Dedifferentiated amniotic fluid mesenchymal stem cell (primary cell): ENCODE data around the gene WDR45B.
"Not testable (repeated sequence)": the region's sequence is repeated elsewhere in the genome, so short reads cannot be mapped to it uniquely, and the experiment has no call there.

Source experiments
- DNase-seq: peaks from one replicate; pipeline ENCODE4 v3.0.0-alpha.2; 2016; ENCODE audit errors: extremely low spot score

WDR45B gene

DNA sequence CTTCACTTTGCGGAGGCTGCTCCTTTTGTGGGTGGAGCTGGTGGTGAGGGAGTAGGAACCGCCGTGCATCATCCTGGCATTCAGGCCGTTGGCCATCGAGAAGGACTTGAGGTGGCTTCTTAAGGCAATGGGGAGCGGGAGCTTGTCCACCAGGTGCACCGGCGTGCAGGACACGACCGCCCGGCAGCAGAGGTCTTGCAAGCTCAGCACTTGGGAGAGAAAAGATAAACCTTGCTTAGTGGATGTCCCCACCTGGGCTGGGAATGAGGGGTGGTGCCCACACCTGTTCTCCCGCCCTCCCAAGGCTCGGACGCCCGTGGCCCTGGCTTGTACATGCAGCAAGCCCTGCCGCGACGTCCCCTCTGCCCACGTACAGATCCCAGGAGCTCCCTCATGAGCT, 9.7 kb upstream of the WDR45B start:
- DNase-seq, result no peak

DNA sequence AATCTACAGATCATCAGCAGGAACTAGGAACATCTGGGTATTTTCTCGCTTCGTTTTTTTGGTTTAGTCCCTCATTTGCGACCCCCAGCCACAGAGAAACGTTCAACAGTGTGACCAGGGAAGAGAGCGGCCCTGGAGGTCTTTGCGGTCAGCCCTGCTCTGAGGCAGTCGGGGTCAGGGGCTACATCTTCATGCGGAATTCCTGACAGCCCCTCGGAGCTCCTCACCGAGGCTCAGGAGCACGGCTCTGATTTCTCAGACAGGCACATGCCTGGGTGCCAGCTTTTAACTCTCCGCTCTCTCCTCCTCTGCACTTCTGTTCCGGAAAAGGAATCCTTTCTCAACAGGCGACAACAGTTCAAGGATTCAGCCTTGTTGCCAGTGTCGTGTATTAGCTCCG, 8.0 kb upstream of the WDR45B start:
- DNase-seq, result no peak

DNA sequence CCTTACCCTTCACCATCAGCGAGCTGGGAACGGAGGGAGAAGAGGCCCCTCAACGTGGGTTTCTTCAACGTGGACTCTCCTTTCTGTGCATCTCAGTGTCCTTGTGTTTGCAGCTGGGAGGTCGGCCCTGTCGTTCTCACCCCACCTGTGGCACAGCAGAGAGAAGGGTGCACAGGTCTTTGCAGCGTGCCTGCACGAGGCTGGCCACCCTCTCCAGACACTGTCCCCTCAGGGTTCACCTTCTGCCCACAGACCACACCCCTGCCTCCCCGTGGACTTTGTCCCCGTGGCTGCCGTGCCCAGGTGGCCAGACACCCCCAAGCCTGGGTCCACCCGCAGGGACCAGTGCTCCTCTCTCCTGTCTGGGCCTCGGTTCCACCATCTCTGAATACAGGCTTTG, 7.3 kb upstream of the WDR45B start:
- DNase-seq, result no peak

- DNase-seq, result no peak
Measured at GRCh38 chr17:82655038-82655479, 6.8 kb upstream of the WDR45B start.

DNA sequence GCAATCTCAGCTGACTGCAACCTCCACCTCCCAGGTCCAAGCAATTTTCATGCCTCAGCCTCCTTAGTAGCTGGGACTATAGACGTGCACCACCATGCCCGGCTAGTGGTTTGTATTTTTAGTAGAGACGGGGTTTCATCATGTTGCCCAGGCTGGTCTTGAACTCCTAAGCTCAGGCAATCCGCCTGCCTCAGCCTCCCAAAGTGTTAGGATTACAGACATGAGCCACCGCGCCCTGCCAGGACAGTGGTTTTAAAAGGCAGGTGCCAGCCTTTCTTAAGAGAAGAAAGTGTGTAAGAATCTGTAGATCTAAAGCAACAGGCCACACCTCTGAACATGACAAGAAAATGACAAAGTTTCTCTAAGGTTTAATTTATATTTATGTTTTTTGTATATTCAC, 6.4 kb upstream of the WDR45B start:
- DNase-seq, result not testable (repeated sequence)

- DNase-seq, result no peak
Measured at GRCh38 chr17:82653651-82654528, 5.6 kb upstream of the WDR45B start.

DNA sequence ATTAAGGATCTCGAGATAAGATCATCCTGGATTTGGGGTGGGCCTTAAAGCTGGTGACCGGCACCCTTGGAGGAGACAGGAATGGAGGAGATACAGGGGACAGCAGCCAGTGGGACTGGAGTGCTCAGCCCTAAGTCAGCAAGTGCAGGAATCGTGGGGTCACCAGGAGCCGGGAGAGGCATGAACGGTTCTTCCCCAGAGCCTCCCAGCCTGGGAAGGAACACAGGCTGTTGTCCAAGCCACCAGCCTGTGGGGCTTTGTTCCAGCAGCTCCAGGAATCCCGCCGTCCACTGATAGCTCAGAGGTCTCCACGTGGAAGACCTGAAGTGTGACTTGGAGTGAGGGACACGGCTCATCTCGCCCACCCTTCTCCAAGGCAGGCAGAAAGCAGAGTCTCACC, 2.5 kb upstream of the WDR45B start:
- DNase-seq, result no peak

GRCh38 chr17:82649501-82650261, 1.4 kb upstream of the WDR45B start:
- no peak for DNase-seq

- no peak for DNase-seq
Measured at GRCh38 chr17:82648742-82649331, 593 bp upstream of the WDR45B start.

DNA sequence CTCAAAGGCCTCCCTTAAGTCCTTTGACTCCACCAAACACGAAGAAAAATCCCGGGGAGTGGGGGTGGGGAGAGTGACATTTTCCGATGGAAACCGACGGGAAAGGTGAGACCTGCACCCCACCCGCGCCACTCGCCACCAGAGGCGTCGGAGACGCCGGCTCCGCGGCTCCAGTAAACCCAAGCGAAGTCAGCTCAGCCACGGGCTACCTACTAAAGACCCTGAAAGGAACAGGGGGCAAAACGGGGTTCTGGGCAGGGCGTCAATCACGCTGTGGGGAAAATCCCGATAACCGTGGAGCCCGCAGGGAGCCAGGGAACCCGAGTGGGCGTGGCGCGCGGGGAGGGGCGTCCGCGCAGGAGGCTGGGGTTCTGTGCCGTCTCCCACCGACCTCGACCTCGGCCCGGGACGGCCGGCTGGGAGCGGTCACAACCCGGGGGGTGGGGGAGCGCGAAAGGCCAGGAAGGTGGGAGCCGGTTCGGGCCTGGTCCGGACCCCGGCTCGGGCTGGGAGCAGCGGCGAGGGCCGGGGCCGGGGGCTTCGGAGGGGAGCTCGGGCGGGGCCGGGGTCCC, 565 bp downstream of the WDR45B start:
- DNase-seq, result no peak

DNA sequence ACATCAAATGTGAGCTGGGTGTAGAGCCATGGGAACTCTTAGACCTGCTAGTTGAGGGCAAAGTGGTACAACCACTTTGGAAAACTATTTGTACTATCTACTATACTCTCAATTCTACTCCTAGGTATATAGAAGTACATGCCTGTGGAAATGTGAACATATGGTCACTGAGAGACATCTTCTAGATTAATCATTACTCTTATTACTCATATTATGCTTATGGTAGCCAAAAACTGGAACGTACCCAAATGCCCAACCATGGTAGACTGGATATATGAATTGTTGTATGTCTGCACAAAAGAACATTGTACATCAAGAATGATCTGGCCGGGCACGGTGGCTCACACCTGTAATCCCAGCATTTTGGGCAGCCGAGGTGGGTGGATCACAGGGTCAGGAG, 2.7 kb downstream of the WDR45B start:
- no peak for DNase-seq

GRCh38 chr17:82644148-82644547, 4.1 kb downstream of the WDR45B start:
- DNase-seq, result no peak

DNA sequence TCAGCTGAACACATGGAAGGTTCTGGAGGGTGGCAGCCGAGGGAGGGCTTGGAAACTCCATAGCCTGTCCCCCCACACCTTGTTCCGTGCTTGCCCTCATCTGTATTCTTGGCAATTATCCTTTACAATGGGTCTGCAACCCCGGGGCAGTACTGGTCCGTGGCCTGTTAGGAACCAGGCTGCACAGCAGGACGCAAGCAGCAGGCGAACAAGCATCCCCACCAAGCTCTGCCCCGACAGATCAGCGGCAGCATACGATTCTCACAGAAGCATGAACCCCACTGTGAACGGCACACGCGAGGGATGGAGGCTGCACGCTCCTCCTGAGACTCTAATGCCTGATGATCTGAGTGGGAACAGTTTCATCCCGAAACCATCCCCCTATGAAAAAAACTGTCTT, 6.2 kb downstream of the WDR45B start:
- DNase-seq, result no peak

DNA sequence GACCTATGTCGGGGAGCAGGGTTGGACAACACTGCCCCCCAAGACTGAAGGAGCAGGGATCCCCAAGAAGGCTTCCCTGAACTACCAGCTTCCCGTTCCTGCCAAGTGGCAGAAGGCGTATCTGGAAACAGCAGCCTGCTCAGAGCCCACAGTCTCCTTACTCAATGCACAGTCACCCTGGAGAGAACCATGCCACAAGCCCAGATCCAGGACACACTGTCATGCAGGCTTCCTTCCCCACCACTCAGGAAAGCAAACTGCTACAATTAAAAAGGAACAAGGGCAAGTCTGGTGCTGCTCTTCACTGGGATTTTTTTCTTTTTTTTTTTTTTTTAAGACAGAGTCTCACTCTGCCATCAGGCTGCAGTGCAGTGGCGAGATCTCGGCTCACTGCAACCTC, 8.2 kb downstream of the WDR45B start:
- no peak for DNase-seq

- no peak for DNase-seq
Measured at GRCh38 chr17:82639628-82640027, 8.6 kb downstream of the WDR45B start.

DNA sequence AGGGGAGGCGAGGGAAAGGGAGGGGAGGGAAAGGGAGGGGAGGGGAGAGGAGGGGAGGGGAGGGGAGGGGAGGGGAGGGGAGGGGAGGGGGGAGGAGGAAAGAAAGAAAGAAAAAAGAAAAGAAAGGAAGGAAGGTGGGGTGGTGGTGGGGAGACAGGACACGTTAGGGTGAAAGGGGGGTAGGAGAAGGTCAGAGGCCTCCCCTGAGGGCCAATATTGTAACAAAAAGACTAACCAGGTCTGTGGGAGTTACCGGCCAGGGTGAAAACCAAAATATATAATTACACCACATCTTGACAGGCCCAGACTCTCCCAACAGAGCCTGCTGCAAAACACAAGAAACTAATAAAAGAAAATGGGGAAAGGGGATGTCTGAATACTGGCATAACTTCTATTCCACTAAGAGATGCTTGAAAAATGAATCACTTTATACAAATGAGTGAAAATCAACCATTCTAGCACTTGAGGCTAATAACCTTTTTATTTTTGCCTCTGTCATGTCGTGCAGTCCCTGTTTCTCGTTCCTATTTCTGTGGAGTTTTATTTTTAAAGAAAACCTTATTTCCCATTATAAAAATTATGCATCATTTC, 10.0 kb downstream of the WDR45B start:
- DNase-seq, result no peak

DNA sequence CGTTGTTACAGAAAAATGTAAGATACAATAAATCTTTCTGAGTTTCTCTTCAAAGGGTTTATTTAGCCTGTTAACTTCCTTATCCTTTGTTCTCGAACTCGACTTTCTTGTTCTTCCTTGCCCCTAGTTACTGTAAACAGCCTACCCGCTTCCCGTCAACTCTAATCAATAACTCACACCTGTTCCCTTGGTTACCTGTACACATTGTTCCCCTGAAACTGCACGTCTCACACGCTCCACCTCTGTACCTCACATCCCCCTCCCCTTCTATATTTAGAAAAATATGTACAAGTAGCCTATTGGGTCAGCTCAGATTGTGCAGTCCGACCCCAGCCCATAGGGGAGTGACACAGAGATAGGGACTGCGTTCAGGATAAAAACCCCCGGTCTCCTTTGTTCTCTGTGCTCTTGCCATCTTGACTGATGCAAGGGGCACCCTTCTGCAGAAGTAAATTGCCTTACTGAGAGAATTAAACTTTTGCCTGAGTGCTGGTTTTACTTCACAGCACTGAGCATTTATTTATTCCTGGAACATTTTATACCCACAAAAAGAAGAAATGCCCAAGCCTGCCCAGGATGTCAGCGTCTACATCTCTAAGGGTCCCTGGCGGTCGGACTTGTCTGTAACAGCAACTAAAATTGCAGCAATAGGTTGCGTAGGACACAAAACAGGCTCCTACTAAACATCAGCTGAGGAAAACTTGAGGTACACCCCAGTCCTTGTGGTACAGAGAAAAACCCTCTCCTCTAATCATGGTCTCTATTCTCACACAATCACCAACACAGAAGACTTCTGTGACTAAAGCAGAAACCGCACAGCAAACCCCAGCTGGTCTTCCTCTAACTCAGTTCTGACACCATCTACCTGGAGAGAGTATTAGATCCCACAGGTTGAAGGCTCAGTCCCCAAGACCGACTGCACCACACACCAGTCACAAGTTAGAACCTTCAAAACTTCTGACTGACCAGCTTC, 11.3 kb downstream of the WDR45B start:
- DNase-seq, result no peak

- DNase-seq, result no peak
Measured at GRCh38 chr17:82633343-82633742, 14.9 kb downstream of the WDR45B start.

GRCh38 chr17:82632451-82632850, 15.8 kb downstream of the WDR45B start:
- no peak for DNase-seq

DNA sequence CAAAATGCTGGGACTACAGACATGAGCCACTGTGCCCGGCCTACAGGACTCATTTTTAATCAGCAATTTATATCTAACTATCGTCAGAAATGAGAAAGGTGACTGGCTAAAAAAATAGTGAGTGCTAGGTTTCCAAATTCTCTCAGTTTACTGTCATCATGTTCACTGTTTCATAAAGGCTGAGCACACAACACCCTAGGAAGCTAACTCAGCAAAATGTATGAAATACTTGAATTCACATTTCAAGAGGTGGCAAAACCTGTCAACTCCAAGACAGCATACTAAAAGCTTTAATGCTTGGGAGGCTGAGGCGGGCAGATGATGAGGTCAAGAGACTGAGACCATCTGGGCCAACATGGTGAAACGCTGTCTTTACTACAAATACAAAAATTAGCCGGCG, 16.7 kb downstream of the WDR45B start:
- no peak for DNase-seq

GRCh38 chr17:82630212-82630611, 18.0 kb downstream of the WDR45B start:
- no peak for DNase-seq
